HUES64 (cell line): ENCODE results near the gene ZNF280B.

ENCODE experiments used
- H3K27ac ChIP-seq: 2 replicates; pipeline ENCODE4 v1.7.0; 2013; ENCODE audit warnings: low read depth, low read length, inconsistent platforms
- H3K27me3 ChIP-seq: 2 replicates; pipeline ENCODE4 v1.6.1; 2013; ENCODE audit warnings: mild to moderate bottlenecking, low read length; ENCODE audit not compliant: insufficient read depth
- H3K36me3 ChIP-seq: 2 replicates; pipeline ENCODE4 v1.6.1; 2013; ENCODE audit warnings: mild to moderate bottlenecking, low read length; ENCODE audit not compliant: insufficient read depth
- H3K4me1 ChIP-seq: 2 replicates; pipeline ENCODE4 v1.6.1; 2013; ENCODE audit warnings: mild to moderate bottlenecking, low read length, moderate library complexity; ENCODE audit not compliant: insufficient read depth
- H3K4me3 ChIP-seq: 2 replicates; pipeline ENCODE4 v1.5.1; 2013; ENCODE audit warnings: mild to moderate bottlenecking, low read length, moderate library complexity
- H3K9ac ChIP-seq: 2 replicates; pipeline ENCODE4 v1.6.1; 2013; ENCODE audit warnings: mild to moderate bottlenecking, low read depth, low read length
- H3K9me3 ChIP-seq: 2 replicates; pipeline ENCODE4 v1.6.1; 2013; ENCODE audit warnings: low read depth, low read length; ENCODE audit not compliant: insufficient read depth
- WGBS: fragments of 150-250, 120-280 bp; methylation state at CpG from one replicate; pipeline ENCODE4 v1.1.7; 2013; ENCODE audit warnings: missing lambda C conversion rate; 5-methylcytosine and 5-hydroxymethylcytosine counted together

Gene ZNF280B

DNA sequence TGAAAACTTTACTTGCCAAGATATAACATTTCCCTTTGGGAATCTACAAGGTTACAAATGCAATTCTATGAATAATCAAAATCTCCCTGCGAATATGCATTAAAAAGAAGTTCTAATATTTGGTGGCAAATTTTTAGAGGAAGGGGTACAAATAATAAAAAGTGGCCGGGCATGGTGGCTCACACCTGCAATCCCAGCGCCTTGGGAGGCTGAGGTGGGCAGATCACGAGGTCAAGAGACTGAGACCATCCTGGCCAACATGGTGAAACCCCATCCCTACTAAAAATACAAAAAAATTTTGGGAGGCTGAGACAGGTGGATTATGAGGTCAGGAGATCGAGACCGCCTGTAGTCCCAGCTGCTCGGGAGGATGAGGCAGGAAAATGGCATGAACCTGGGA is 47.0 kb downstream of the ZNF280B start:
- WGBS = 84% methylated on average over 7 of the region's 7 CpGs

DNA sequence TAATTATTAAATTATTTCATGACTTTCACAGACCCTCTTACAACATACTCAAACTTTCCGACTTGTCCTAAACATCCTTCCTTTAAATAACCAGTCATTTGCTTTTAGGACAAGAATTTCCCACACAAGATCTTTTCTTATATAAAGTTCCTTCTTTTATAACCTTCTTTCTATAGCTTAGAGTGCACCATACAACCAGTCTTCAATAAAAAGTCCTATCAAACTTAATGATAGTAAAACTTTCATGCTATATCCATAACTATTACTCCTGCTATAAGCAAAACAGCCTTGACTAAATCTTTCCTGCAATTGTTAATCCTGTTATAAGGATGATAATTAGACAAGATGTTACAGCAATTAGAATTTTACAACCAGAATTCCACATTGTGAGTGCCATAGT is 47.4 kb downstream of the ZNF280B start:
- H3K9ac ChIP-seq = no peak overlapping the region
- WGBS = 81% methylated on average over 1 of the region's 1 CpG
- H3K9me3 ChIP-seq = peaks cover 40% of the 10 kb centered on the region
- H3K27ac ChIP-seq = no peak overlapping the region
- H3K4me3 ChIP-seq = no peak overlapping the region
- H3K36me3 ChIP-seq = no peaks in the 10 kb centered on the region
- peaks cover 57% of the 10 kb centered on the region for H3K27me3 ChIP-seq
- H3K4me1 ChIP-seq = no peaks in the 10 kb centered on the region

More for the DNA sequence above, 47.0 kb downstream of the ZNF280B start:
- peaks cover 56% of the 10 kb centered on the region for H3K27me3 ChIP-seq
- no peak overlapping the region for H3K27ac ChIP-seq
- no peaks in the 10 kb centered on the region for H3K36me3 ChIP-seq
- H3K9ac ChIP-seq = no peak overlapping the region
- H3K9me3 ChIP-seq = peaks cover 36% of the 10 kb centered on the region
- H3K4me3 ChIP-seq = no peak overlapping the region
- no peaks in the 10 kb centered on the region for H3K4me1 ChIP-seq

DNA sequence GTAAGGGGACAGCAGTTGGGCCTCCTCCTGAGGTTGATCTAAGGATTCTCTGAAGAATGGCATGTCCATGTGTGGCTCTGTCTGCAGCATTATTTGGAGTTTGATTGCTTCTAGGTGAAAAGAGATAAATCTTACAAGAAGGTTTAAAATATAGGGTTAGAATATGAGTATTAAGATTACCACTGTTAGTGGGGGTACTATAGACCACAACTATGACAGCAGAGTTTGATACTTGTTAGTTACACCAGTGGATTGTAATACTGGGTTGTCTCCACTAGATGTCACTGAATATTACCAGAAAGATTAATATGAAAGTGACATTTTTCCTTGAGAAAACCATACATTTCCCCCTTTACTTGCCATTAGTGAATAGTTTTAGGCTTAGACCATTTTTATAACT is 47.9 kb downstream of the ZNF280B start:
- Histone ChIP-seq H3K27ac (no peak overlapping the region), H3K4me1 (no peaks in the 10 kb centered on the region), H3K9me3 (peaks cover 40% of the 10 kb centered on the region), H3K27me3 (peaks cover 58% of the 10 kb centered on the region), H3K36me3 (no peaks in the 10 kb centered on the region), H3K4me3 (no peak overlapping the region), H3K9ac (no peak overlapping the region)

DNA sequence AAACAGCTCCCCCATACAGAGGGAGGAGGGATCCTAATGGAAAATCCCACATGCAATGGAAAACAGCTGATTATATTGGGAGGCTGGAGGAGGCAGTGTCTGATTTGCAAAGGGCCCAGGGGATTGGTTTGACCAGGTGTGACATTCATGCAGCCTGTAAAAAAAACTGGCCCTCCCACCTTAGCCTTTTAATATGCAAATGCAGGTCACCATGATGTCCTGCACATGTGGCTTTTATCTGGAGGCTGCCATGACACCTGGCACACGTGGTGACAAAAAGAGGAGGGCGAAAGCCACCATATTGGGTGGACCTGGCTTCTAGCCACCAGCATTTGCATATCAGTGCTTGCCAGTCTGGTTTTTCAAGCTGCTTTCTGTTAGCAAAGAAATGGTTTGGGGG is 48.5 kb downstream of the ZNF280B start:
- Histone ChIP-seq H3K27me3 (peaks cover 59% of the 10 kb centered on the region), H3K4me3 (no peak overlapping the region)

DNA sequence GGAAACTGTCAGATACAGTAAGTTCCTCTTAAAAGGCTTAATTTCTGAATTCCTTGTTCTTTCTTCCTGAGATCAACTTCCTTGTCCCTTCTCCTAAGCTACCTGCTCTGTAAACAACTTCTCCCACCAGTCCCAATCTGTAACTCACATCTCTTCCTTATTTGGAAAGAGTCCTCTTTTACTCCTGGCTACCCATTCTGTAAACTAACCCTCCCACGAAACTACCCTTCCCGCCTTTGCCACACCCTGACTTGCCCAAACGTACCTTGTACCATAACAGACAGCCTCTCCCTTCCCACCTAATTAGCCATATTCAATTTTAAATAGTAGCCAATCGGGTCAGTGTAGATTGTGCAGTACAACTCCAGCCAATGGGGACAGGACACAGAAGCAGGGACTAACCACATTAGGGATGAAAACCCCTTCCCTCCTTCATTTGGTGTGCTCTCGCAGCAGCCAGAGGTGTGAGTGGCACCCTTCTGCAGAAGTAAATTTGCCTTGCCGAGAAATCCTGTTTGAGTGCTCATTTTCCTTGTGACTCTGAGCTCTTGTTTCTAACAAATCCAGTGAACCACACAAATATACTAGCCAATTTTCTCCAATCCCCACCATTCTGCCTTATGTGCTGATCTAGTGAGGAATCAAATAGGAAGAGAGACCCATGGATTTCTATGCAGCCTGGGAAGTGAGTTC is 49.5 kb downstream of the ZNF280B start:
- no peak overlapping the region for H3K4me3 ChIP-seq
- no peak overlapping the region for H3K9ac ChIP-seq
- 90% methylated on average over 6 of the region's 6 CpGs for WGBS
- H3K27me3 ChIP-seq = peaks cover 60% of the 10 kb centered on the region
- H3K27ac ChIP-seq = no peak overlapping the region
- no peaks in the 10 kb centered on the region for H3K36me3 ChIP-seq
- H3K4me1 ChIP-seq = no peaks in the 10 kb centered on the region
- peaks cover 45% of the 10 kb centered on the region for H3K9me3 ChIP-seq

More for the DNA sequence above, 48.5 kb downstream of the ZNF280B start:
- H3K4me1 ChIP-seq = no peaks in the 10 kb centered on the region
- H3K36me3 ChIP-seq = no peaks in the 10 kb centered on the region
- H3K9me3 ChIP-seq = peaks cover 41% of the 10 kb centered on the region
- H3K9ac ChIP-seq = no peak overlapping the region
- WGBS = 76% methylated on average over 2 of the region's 2 CpGs
- H3K27ac ChIP-seq = no peak overlapping the region

DNA sequence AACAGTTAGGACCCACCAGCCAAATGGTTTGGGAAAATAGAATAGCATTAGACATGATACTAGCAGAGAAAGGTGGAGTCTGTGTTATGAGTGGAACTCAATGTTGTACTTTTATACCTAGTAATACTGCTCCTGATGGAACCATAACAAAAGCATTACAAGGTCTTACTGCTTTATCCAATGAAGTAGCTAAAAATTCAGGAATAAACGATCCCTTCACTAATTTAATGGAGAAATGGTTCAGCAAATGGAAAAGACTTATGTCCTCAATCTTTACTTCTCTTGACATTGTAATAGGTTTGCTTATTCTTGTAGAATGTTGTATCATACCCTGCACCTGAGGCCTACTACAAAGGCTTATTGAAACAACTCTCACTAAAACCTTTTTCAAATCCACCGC is 50.2 kb downstream of the ZNF280B start:
- Histone ChIP-seq H3K4me3 (no peak overlapping the region), H3K9me3 (peaks cover 51% of the 10 kb centered on the region), H3K27ac (no peak overlapping the region), H3K4me1 (no peaks in the 10 kb centered on the region), H3K9ac (no peak overlapping the region), H3K36me3 (no peaks in the 10 kb centered on the region), H3K27me3 (peaks cover 61% of the 10 kb centered on the region)
- 78% methylated on average over 2 of the region's 2 CpGs for WGBS

DNA sequence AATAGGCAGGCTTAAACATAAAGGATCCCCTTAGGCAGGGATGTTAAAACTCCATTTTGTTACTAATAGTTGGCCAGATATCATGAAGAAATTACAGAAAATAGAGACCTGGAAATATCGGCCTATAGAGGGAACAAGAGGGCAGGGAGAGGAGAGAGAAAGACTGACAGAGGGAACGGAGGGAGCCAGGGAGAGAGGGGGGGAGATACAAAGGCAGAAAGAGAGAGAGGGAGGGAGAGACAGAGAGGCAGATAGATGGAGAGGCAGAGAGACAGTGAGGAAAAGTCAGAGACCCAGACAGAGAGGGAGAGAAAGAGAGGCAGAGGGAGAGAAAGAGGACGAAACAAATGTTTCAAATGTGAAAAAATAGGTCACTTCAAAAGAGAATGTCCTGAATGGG is 53.5 kb downstream of the ZNF280B start:
- Histone ChIP-seq H3K4me1 (no peaks in the 10 kb centered on the region), H3K9me3 (peaks cover 58% of the 10 kb centered on the region), H3K36me3 (no peaks in the 10 kb centered on the region), H3K27me3 (peaks cover 74% of the 10 kb centered on the region), H3K4me3 (no peak overlapping the region), H3K27ac (no peak overlapping the region), H3K9ac (no peak overlapping the region)
- 59% methylated on average over 3 of the region's 3 CpGs for WGBS

DNA sequence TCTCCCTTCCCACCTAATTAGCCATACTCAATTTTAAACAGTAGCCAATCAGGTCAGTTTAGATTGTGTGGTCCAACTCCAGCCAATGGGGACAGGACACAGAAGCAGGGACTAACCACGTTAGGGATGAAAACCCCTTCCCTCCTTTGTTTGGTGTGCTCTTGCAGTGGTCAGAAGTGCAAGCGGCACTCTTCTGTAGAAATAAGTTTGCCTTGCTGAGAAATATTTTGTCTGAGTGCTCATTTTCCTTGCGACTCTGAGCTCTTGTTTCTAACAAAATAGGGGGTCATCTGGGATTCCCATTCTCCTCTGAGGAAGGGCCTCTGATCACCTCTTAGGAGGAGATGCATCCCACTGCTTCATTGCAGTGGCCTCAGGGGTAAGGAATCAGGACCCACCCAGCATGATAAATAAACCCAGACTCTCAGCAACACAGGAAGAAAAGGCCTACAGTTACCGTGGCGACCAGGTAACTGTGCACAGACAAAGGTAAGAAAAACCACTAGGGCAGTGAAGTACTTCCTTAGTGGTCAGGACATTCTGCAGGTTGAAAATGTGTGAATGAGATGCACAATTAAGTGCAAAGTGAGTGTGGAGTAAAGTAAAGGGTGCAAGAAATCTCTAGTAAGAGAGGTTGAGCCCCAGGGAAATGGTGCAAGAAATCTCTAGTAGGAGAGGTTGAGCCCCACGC is 55.4 kb downstream of the ZNF280B start:
- H3K36me3 ChIP-seq = no peaks in the 10 kb centered on the region
- no peaks in the 10 kb centered on the region for H3K4me1 ChIP-seq
- no peak overlapping the region for H3K4me3 ChIP-seq
- no peak overlapping the region for H3K9ac ChIP-seq
- 71% methylated on average over 6 of the region's 6 CpGs for WGBS
- H3K27me3 ChIP-seq = peaks cover 93% of the 10 kb centered on the region
- peaks cover 39% of the 10 kb centered on the region for H3K9me3 ChIP-seq
- H3K27ac ChIP-seq = no peak overlapping the region

DNA sequence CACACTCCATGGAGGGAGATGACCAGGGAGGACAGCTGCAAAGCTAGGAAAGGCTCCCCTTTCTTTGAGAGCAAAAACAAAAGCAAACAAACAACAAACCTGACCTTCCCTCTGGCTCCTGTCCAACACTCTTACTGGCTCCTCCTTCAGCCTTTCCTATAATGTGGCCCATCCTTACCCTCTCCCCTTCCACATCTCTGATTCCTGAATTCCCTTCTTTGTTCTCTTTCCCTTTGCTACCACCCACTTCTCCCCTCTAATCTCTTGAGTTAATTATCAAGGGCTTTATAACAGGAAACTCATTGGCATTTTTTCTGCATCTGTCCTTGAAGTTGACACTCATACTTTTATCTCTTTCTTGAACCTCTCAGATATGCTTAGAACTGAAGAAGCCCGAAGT is 56.3 kb downstream of the ZNF280B start:
- peaks cover 100% of the 10 kb centered on the region for H3K27me3 ChIP-seq
- H3K4me1 ChIP-seq = no peaks in the 10 kb centered on the region
- H3K27ac ChIP-seq = no peak overlapping the region
- H3K36me3 ChIP-seq = no peaks in the 10 kb centered on the region
- H3K9me3 ChIP-seq = peaks cover 31% of the 10 kb centered on the region
- H3K4me3 ChIP-seq = no peak overlapping the region
- 89% methylated on average over 1 of the region's 1 CpG for WGBS
- no peak overlapping the region for H3K9ac ChIP-seq

DNA sequence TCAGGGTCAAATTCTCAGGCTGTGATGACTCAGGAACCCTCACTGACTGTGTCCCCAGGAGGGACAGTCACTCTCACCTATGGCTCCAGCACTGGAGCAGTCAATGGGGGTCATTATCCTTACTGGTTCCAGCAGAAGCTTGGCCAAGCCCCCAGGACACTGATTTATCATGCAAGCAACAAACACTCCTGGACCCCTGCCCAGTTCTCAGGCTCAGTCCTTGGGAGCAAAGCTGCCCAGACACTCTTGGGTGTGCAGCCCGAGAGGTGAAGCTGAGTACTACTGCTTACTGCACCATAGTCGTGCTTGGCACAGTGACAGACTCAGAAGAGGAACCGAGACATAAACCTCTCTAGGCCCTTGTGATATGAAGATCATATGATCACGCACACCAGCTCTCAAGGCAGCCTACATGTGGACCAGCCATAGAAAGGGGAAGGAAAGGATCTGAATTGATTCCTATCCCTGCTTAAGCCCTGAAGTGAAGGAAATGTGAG is 58.2 kb downstream of the ZNF280B start:
- Histone ChIP-seq H3K27me3 (peaks cover 98% of the 10 kb centered on the region), H3K9ac (no peak overlapping the region), H3K9me3 (peaks cover 24% of the 10 kb centered on the region), H3K27ac (no peak overlapping the region), H3K4me3 (no peak overlapping the region), H3K4me1 (no peaks in the 10 kb centered on the region), H3K36me3 (no peaks in the 10 kb centered on the region)
- WGBS = 71% methylated on average over 4 of the region's 4 CpGs

DNA sequence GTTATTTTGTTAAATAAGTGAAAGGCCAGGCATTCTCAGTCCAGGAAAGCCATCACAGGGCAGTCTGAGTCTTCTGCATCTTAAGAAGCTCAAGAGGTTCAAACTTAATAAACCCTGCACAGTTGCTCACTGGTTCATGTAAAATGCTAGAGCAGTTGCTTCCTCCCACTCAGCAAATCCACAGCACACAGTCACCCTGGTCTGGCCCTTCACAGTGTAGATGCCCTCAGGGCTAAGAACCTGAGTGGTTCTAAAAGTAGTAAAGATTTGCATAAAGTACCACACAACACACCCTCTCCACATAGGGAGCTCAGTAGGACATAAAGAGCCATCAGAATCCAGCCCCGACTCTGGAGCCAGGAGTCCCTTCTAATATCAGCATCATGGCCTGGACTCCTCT is 58.7 kb downstream of the ZNF280B start:
- peaks cover 98% of the 10 kb centered on the region for H3K27me3 ChIP-seq

More for the DNA sequence above, 58.7 kb downstream of the ZNF280B start:
- Histone ChIP-seq H3K9ac (no peak overlapping the region), H3K9me3 (peaks cover 21% of the 10 kb centered on the region), H3K36me3 (no peaks in the 10 kb centered on the region), H3K4me3 (no peak overlapping the region), H3K4me1 (no peaks in the 10 kb centered on the region), H3K27ac (no peak overlapping the region)
- WGBS = 90% methylated on average over 1 of the region's 1 CpG
